GM23248 (cell line): ENCODE results near the gene PDCD1LG2. TPM values are rescaled to one million over a fixed set of nuclear protein-coding genes. Genes with fewer than 3 reads are reported as not detected.

Experiments
- DNase-seq: peaks from one replicate; pipeline ENCODE4 v3.0.0-alpha.2; 2015
- H2AFZ ChIP-seq: fragments of 200-600 bp; sonication (generic); 2 replicates; pipeline ENCODE4 v1.6.1; 2016; ENCODE audit warnings: antibody characterized with exemption
- H3F3A ChIP-seq: fragments of 200-600 bp; sonication (generic); 2 replicates; pipeline ENCODE4 v1.6.1; 2016; ENCODE audit warnings: mild to moderate bottlenecking, antibody characterized with exemption, mixed run types; ENCODE audit not compliant: insufficient read depth
- H3K27ac ChIP-seq: fragments of 200-600 bp; sonication (generic); 2 replicates; pipeline ENCODE4 v1.5.1; 2016; ENCODE audit warnings: mild to moderate bottlenecking
- H3K27me3 ChIP-seq: fragments of 200-600 bp; sonication (generic); replicated peaks from 2 replicates; pipeline ENCODE4 v1.6.1; 2016; ENCODE audit warnings: mild to moderate bottlenecking; ENCODE audit not compliant: insufficient read depth
- H3K36me3 ChIP-seq: fragments of 200-600 bp; sonication (generic); 2 replicates; pipeline ENCODE4 v1.6.1; 2016; ENCODE audit warnings: low read depth, mild to moderate bottlenecking
- H3K4me1 ChIP-seq: fragments of 200-600 bp; sonication (generic); 2 replicates; pipeline ENCODE4 v1.6.1; 2016; ENCODE audit warnings: mild to moderate bottlenecking; ENCODE audit not compliant: insufficient read depth
- H3K4me2 ChIP-seq: fragments of 200-600 bp; sonication (generic); one replicate; pipeline ENCODE4 v1.6.1; 2016; ENCODE audit warnings: mild to moderate bottlenecking; ENCODE audit not compliant: unreplicated experiment
- H3K4me3 ChIP-seq: fragments of 200-600 bp; sonication (generic); 2 replicates; pipeline ENCODE4 v1.5.1; 2016; ENCODE audit warnings: mild to moderate bottlenecking
- H3K79me2 ChIP-seq: fragments of 200-600 bp; sonication (generic); 2 replicates; pipeline ENCODE4 v1.6.1; 2016; ENCODE audit warnings: mild to moderate bottlenecking; ENCODE audit not compliant: insufficient read depth
- H3K9ac ChIP-seq: fragments of 200-600 bp; sonication (generic); 2 replicates; pipeline ENCODE4 v1.6.1; 2016; ENCODE audit warnings: mild to moderate bottlenecking
- H3K9me2 ChIP-seq: fragments of 200-600 bp; sonication (generic); 2 replicates; pipeline ENCODE4 v1.6.1; 2016; ENCODE audit warnings: mixed run types, mild to moderate bottlenecking, moderate library complexity; ENCODE audit not compliant: insufficient read depth
- H3K9me3 ChIP-seq: fragments of 200-600 bp; sonication (generic); one replicate; pipeline ENCODE4 v1.6.1; 2017; ENCODE audit warnings: low read depth
- H4K20me1 ChIP-seq: fragments of 200-600 bp; sonication (generic); 2 replicates; pipeline ENCODE4 v1.6.0; 2016; ENCODE audit not compliant: insufficient read depth
- EZH2 ChIP-seq: fragments of 200-600 bp; sonication (generic); IDR thresholded peaks from 2 replicates; pipeline ENCODE4 v1.6.1; 2018; ENCODE audit warnings: antibody characterized with exemption, mild to moderate bottlenecking; ENCODE audit not compliant: insufficient read depth, poor library complexity, severe bottlenecking
- EZH2phosphoT487 ChIP-seq: fragments of 200-600 bp; sonication (generic); IDR thresholded peaks from 2 replicates; pipeline ENCODE4 v1.6.1; 2018; ENCODE audit warnings: antibody characterized with exemption, moderate library complexity, mild to moderate bottlenecking, low read depth; ENCODE audit not compliant: insufficient read depth
- WGBS, 2 experiments: methylation state at CpG; one replicate each; pipeline ENCODE4 v1.1.6; 2015 to 2017; ENCODE audit warnings: low lambda C conversion rate in 2 of 2, low coverage in 1 of 2; ENCODE audit errors: missing lambda C conversion rate in 2 of 2; 5-methylcytosine and 5-hydroxymethylcytosine counted together
- in situ Hi-C: fragments of 300-500 bp; cut with MboI; formaldehyde crosslinking; loops from 2 replicates; pipeline ENCODE4 v1.15.0; 2020
- polyA plus RNA-seq: library from polyadenylated mRNA; unstranded; fragments of >200 nt; fragmentation: Nextera tagmentation; extraction: Ambion mirVana; gene quantifications from 2 replicates; pipeline ENCODE4 v1.2.1, GENCODE V29; 2016
- total RNA-seq: library from RNA; depleted of rRNA; stranded (reverse); fragments of >200 nt; shearing (Covaris generic); gene quantifications from 2 replicates; pipeline ENCODE4 v1.2.3, GENCODE V29; 2014

The PDCD1LG2 gene
- total and polyA plus RNA-seq, 2 experiments from 2014 or later, result 31.7 to 34.7 TPM

GRCh38 chr9:5512658-5513452 lies 2.5 kb downstream of the PDCD1LG2 start:
- peak overlapping the region; percentile 79 for H3K4me3 ChIP-seq
- H3K27ac ChIP-seq, result no peak overlapping the region

GRCh38 chr9:5513966-5514616 lies 3.8 kb downstream of the PDCD1LG2 start:
- WGBS, 2 experiments, result 97 to 99% methylated on average over 2 of the region's 2 CpGs
- no peak overlapping the region for H3K27ac ChIP-seq
- H4K20me1 ChIP-seq, result no peaks in the 10 kb centered on the region
- H3K4me1 ChIP-seq, result peaks cover 65% of the 10 kb centered on the region
- H3K9me2 ChIP-seq, result no peaks in the 10 kb centered on the region
- no peaks in the 10 kb centered on the region for H3K36me3 ChIP-seq
- TF ChIP-seq EZH2phosphoT487, result no peak
- TF ChIP-seq EZH2, result no peak
- no peaks in the 10 kb centered on the region for H3K9me3 ChIP-seq
- peak overlapping the region; percentile 79; the same call in 1 of the 2 replicates for H3K4me3 ChIP-seq
- peak overlapping the region; percentile 99 for H3K4me2 ChIP-seq
- peaks cover 62% of the 10 kb centered on the region for H3F3A ChIP-seq
- DNase-seq, result no peak
- H3K9ac ChIP-seq, result no peak overlapping the region
- no peaks in the 10 kb centered on the region for H3K27me3 ChIP-seq
- in situ Hi-C loops, result no loop called here
- no peak overlapping the region for H2AFZ ChIP-seq
- peaks cover 77% of the 10 kb centered on the region for H3K79me2 ChIP-seq

More at GRCh38 chr9:5512658-5513452, 2.5 kb downstream of the PDCD1LG2 start:
- in situ Hi-C loops, result no loop called here
- H3K79me2 ChIP-seq, result peaks cover 69% of the 10 kb centered on the region
- WGBS, 2 experiments, result 19 to 27% methylated on average over 2 of the region's 2 CpGs
- DNase-seq, result peak; percentile 10
- no peak overlapping the region for H2AFZ ChIP-seq
- H3K9me3 ChIP-seq, result no peaks in the 10 kb centered on the region
- no peak for TF ChIP-seq EZH2
- no peak for TF ChIP-seq EZH2phosphoT487
- H4K20me1 ChIP-seq, result no peaks in the 10 kb centered on the region
- H3K4me2 ChIP-seq, result peak overlapping the region; percentile 99
- no peaks in the 10 kb centered on the region for H3K36me3 ChIP-seq
- H3K27me3 ChIP-seq, result no peaks in the 10 kb centered on the region
- peaks cover 60% of the 10 kb centered on the region for H3K4me1 ChIP-seq
- no peaks in the 10 kb centered on the region for H3K9me2 ChIP-seq
- peaks cover 57% of the 10 kb centered on the region for H3F3A ChIP-seq
- no peak overlapping the region for H3K9ac ChIP-seq

DNA sequence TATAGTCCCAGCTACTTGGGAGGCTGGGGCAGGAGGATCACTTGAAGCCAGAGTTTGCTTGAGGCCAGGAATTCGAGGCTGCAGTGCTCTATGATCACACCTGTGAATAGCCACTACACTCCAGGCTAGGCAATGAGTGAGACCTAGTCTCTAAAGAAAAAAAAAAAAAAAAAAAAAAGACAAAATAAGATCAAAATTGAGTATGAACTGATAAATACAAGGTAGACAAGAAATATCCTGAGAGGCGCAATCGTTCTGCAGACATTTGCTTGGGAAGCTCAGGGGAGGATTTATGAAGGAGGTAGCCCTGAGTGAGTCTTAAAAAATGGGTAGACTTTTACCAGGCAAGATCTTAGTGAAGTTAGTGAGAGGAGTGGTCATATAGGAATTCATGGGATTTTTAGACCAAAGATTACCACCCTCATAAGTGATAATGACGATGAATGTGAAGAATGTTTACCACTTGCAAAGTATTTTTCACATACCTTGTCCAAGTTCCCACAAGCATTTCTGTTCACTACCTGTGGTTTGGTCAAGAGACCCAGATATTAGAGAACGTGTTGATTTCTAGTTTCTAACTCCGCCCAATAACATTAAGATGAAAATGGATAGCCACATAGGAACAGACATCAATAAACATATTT lies 4.4 kb downstream of the PDCD1LG2 start:
- no peak overlapping the region for H2AFZ ChIP-seq
- no peaks in the 10 kb centered on the region for H3K9me3 ChIP-seq
- H3K27ac ChIP-seq, result no peak overlapping the region
- no peak overlapping the region for H3K9ac ChIP-seq
- no peaks in the 10 kb centered on the region for H4K20me1 ChIP-seq
- 97% methylated on average over 6 of the region's 6 CpGs for WGBS, 2 experiments
- in situ Hi-C loops, result no loop called here
- H3K4me2 ChIP-seq, result no peak overlapping the region
- H3K79me2 ChIP-seq, result peaks cover 84% of the 10 kb centered on the region
- H3K4me1 ChIP-seq, result peaks cover 61% of the 10 kb centered on the region
- TF ChIP-seq EZH2phosphoT487 (no peak), EZH2 (no peak)
- H3K9me2 ChIP-seq, result no peaks in the 10 kb centered on the region
- no peak overlapping the region for H3K4me3 ChIP-seq
- H3K27me3 ChIP-seq, result no peaks in the 10 kb centered on the region
- DNase-seq, result no peak
- peaks cover 57% of the 10 kb centered on the region for H3F3A ChIP-seq
- H3K36me3 ChIP-seq, result no peaks in the 10 kb centered on the region

DNA sequence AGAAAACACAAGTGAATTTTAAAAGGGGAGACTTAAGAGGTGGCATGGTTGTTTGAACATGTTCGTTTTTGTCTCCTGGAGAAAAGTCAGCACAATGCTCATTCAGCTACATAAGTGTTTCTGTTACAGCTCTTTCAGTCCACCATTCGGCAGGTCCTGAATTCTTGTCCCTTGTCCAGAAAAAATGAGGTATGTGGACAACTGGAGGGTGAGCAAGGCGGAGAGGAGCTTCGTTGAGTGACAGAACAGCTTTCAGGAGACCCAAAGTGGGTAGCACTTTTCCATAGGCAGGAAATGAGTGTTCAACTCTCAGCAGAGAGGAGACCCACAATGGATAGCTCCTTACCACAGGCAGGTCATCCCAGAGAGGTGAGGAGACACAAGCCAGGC lies 4.9 kb downstream of the PDCD1LG2 start:
- Histone ChIP-seq H3K27ac (no peak overlapping the region), H3K36me3 (no peaks in the 10 kb centered on the region), H3K79me2 (peaks cover 89% of the 10 kb centered on the region), H2AFZ (no peak overlapping the region), H4K20me1 (no peaks in the 10 kb centered on the region), H3K4me2 (no peak overlapping the region), H3K9ac (no peak overlapping the region), H3K9me3 (no peaks in the 10 kb centered on the region), H3K9me2 (no peaks in the 10 kb centered on the region), H3K27me3 (no peaks in the 10 kb centered on the region), H3F3A (peaks cover 52% of the 10 kb centered on the region), H3K4me3 (no peak overlapping the region), H3K4me1 (peaks cover 56% of the 10 kb centered on the region)
- in situ Hi-C loops, result no loop called here
- no peak for DNase-seq
- WGBS, 2 experiments, result 97 to 99% methylated on average over 4 of the region's 4 CpGs
- no peak for TF ChIP-seq EZH2
- TF ChIP-seq EZH2phosphoT487, result no peak
